IMR-90 (cell line): ENCODE measurements around the gene CPNE4. TPM values are rescaled to one million over a fixed set of nuclear protein-coding genes. Genes with fewer than 3 reads are reported as not detected.

Source experiments
- ATAC-seq: fragments of 200-7000 bp; cut with Tn5 transposase; 2 replicates; pipeline ENCODE4 v1.9.1; 2020; ENCODE audit warnings: low read depth, mild to moderate bottlenecking, moderate library complexity
- BruUV-seq: library from RNA; stranded (reverse); fragments of 400-500 nt; replicated peaks from 2 replicates; lab custom pipeline; 2021; lab: Mats Ljungman, UMichigan
- CTCF ChIA-PET: fragments of 300-600 bp; formaldehyde crosslinking; extraction: SDS; loops from one replicate; lab custom pipeline; 2021; ENCODE audit warnings: antibody characterized with exemption; lab: Yijun Ruan, JAX
- POLR2A ChIA-PET: fragments of 300-600 bp; sonication (Branson Sonifier 250); formaldehyde crosslinking; loops from one replicate; lab custom pipeline; 2022; ENCODE audit warnings: antibody characterized with exemption; ENCODE audit not compliant: unreplicated experiment; lab: Charles Lee
- DNase-seq: peaks from one replicate; pipeline ENCODE4 v3.0.0; 2013
- H2AFZ ChIP-seq: replicated peaks from 2 replicates; pipeline ENCODE3; 2013; ENCODE audit warnings: low read length, mild to moderate bottlenecking; ENCODE audit not compliant: poor library complexity
- H2AK5ac ChIP-seq: 2 replicates; pipeline ENCODE4 v1.6.1; 2013; ENCODE audit warnings: low read depth, low read length, inconsistent platforms
- H2AK9ac ChIP-seq: replicated peaks from 2 replicates; pipeline ENCODE3; 2013; ENCODE audit warnings: mild to moderate bottlenecking, low read depth, low read length, moderate library complexity; ENCODE audit not compliant: poor library complexity
- H2BK120ac ChIP-seq: 2 replicates; pipeline ENCODE4 v1.6.1; 2013; ENCODE audit warnings: low read depth, low read length, inconsistent platforms
- H2BK15ac ChIP-seq: 3 replicates; pipeline ENCODE4 v1.6.1; 2013; ENCODE audit warnings: low read depth, low read length, inconsistent platforms
- H2BK20ac ChIP-seq: 2 replicates; pipeline ENCODE4 v1.6.1; 2013; ENCODE audit warnings: low read depth, mild to moderate bottlenecking, inconsistent platforms, low read length, moderate library complexity
- H2BK5ac ChIP-seq: 2 replicates; pipeline ENCODE4 v1.6.1; 2013; ENCODE audit warnings: mild to moderate bottlenecking, low read depth, low read length, inconsistent platforms; ENCODE audit not compliant: poor library complexity, severe bottlenecking
- H3K14ac ChIP-seq: replicated peaks from 2 replicates; pipeline ENCODE4 v1.6.1; 2013; ENCODE audit warnings: low read depth, low read length, inconsistent platforms
- H3K18ac ChIP-seq: 2 replicates; pipeline ENCODE4 v1.6.1; 2013; ENCODE audit warnings: low read depth, low read length, control low read depth
- H3K23ac ChIP-seq: 2 replicates; pipeline ENCODE4 v1.6.1; 2013; ENCODE audit warnings: low read depth, low read length, inconsistent platforms
- H3K27ac ChIP-seq: 2 replicates; pipeline ENCODE4 v1.5.1; 2013; ENCODE audit warnings: mild to moderate bottlenecking, control low read depth, low read length; ENCODE audit not compliant: insufficient read depth
- H3K27me3 ChIP-seq: 2 replicates; pipeline ENCODE4 v1.6.1; 2013; ENCODE audit warnings: low read length; ENCODE audit not compliant: control insufficient read depth, insufficient read depth
- H3K36me3 ChIP-seq: 2 replicates; pipeline ENCODE4 v1.6.1; 2013; ENCODE audit warnings: low read length, mixed read lengths; ENCODE audit not compliant: control insufficient read depth, insufficient read depth
- H3K4ac ChIP-seq: 2 replicates; pipeline ENCODE4 v1.6.1; 2013; ENCODE audit warnings: low read depth, low read length, inconsistent platforms
- H3K4me1 ChIP-seq: 2 replicates; pipeline ENCODE4 v1.6.1; 2013; ENCODE audit warnings: low read length, mixed read lengths; ENCODE audit not compliant: control insufficient read depth, insufficient read depth
- H3K4me2 ChIP-seq: 2 replicates; pipeline ENCODE4 v1.6.1; 2013; ENCODE audit warnings: low read depth, mild to moderate bottlenecking, control low read depth, low read length, moderate library complexity
- H3K4me3 ChIP-seq: 2 replicates; pipeline ENCODE4 v1.5.1; 2013; ENCODE audit warnings: low read depth, mild to moderate bottlenecking, control low read depth, low read length, moderate library complexity; ENCODE audit not compliant: insufficient read depth
- H3K56ac ChIP-seq: 2 replicates; pipeline ENCODE4 v1.6.1; 2013; ENCODE audit warnings: low read length, inconsistent platforms; ENCODE audit not compliant: insufficient read depth; ENCODE audit errors: extremely low read depth
- H3K79me1 ChIP-seq, 2 experiments: 2 replicates each; pipeline ENCODE4 v1.6.1; 2013; ENCODE audit warnings: low read length in 2 of 2, inconsistent platforms in 1 of 2, low read depth in 1 of 2
- H3K9ac ChIP-seq: 2 replicates; pipeline ENCODE4 v1.6.1; 2013; ENCODE audit warnings: low read depth, low read length, control low read depth
- H3K9me1 ChIP-seq: 2 replicates; pipeline ENCODE4 v1.6.1; 2013; ENCODE audit warnings: low read length, inconsistent platforms; ENCODE audit not compliant: insufficient read depth
- H3K9me3 ChIP-seq: 2 replicates; pipeline ENCODE4 v1.6.1; 2013; ENCODE audit warnings: low read length; ENCODE audit not compliant: control insufficient read depth, insufficient read depth
- H4K20me1 ChIP-seq: 2 replicates; pipeline ENCODE4 v1.6.1; 2013; ENCODE audit warnings: low read length, inconsistent platforms; ENCODE audit not compliant: insufficient read depth
- H4K5ac ChIP-seq: 2 replicates; pipeline ENCODE4 v1.6.1; 2013; ENCODE audit warnings: mild to moderate bottlenecking, low read depth, low read length, control low read depth
- H4K8ac ChIP-seq, 2 experiments: 2 replicates each; pipeline ENCODE4 v1.6.1; 2013; ENCODE audit warnings: low read depth in 2 of 2, low read length in 2 of 2, control low read depth in 1 of 2, inconsistent platforms in 1 of 2
- H4K91ac ChIP-seq: 2 replicates; pipeline ENCODE4 v1.6.1; 2013; ENCODE audit warnings: low read depth, low read length, inconsistent platforms; ENCODE audit not compliant: insufficient read depth
- BHLHE40 ChIP-seq: fragments of 150-350 bp; IDR thresholded peaks from 2 replicates; pipeline ENCODE4 v1.6.1; 2016; ENCODE audit warnings: mild to moderate bottlenecking, low read depth, low read length
- CHD1 ChIP-seq: IDR thresholded peaks from 2 replicates; pipeline ENCODE4 v1.6.1; 2012; ENCODE audit warnings: low read depth, low read length, improper control_type of control experiment
- CTCF ChIP-seq: conservative IDR thresholded peaks from 2 replicates; pipeline ENCODE4 v1.5.1; 2012; ENCODE audit warnings: mild to moderate bottlenecking, low read depth, low read length, improper control_type of control experiment
- ELK1 ChIP-seq: fragments of 150-350 bp; IDR thresholded peaks from 2 replicates; pipeline ENCODE4 v1.6.1; 2016; ENCODE audit warnings: low read depth, mild to moderate bottlenecking, low read length, moderate library complexity, borderline replicate concordance
- FOS ChIP-seq: fragments of 150-350 bp; IDR thresholded peaks from 2 replicates; pipeline ENCODE4 v1.6.1; 2016; ENCODE audit warnings: low read depth, low read length
- MAFK ChIP-seq: IDR thresholded peaks from 2 replicates; pipeline ENCODE4 v1.6.1; 2012; ENCODE audit warnings: low read depth, low read length, improper control_type of control experiment
- RAD21 ChIP-seq: IDR thresholded peaks from 2 replicates; pipeline ENCODE4 v1.6.1; 2012; ENCODE audit warnings: low read length, improper control_type of control experiment
- RCOR1 ChIP-seq: IDR thresholded peaks from 2 replicates; pipeline ENCODE4 v1.6.1; 2012; ENCODE audit warnings: mild to moderate bottlenecking, low read length, improper control_type of control experiment; ENCODE audit not compliant: insufficient replicate concordance
- RFX5 ChIP-seq: IDR thresholded peaks from 2 replicates; pipeline ENCODE4 v1.8.0; 2012; ENCODE audit warnings: low read depth, mild to moderate bottlenecking, low read length, moderate library complexity
- USF2 ChIP-seq: fragments of 150-350 bp; IDR thresholded peaks from 2 replicates; pipeline ENCODE4 v1.6.1; 2017; ENCODE audit warnings: mild to moderate bottlenecking, antibody characterized with exemption, low read length, low read depth
- dilution Hi-C: fragments of 300-500 bp; cut with HindIII; formaldehyde crosslinking; loops from one replicate; pipeline ENCODE4 v1.14.3; 2018; ENCODE audit warnings: low sequenced_read_pairs; ENCODE audit not compliant: unreplicated experiment
- in situ Hi-C: fragments of 300-500 bp; cut with MboI; formaldehyde crosslinking; loops from 3 replicates; pipeline ENCODE4 v1.14.3; 2019; ENCODE audit warnings: low sequenced_read_pairs, inconsistent platforms, mixed read lengths
- intact Hi-C: fragments of 100-400 bp; cut with micrococcal nuclease; formaldehyde crosslinking; loops from 2 replicates; pipeline ENCODE4 v1.10.0; 2022
- polyA plus RNA-seq, 3 experiments: library from polyadenylated mRNA; depleted of rRNA; stranded (reverse); fragments of >200 nt; gene quantifications; 2 replicates each; pipeline ENCODE4 v1.2.3, GENCODE V29; 2012; ENCODE audit warnings: low replicate concordance in 1 of 3
- total RNA-seq: library from RNA; depleted of rRNA; stranded (reverse); fragments of >200 nt; gene quantifications from 2 replicates; pipeline ENCODE4 v1.2.3, GENCODE V29; 2012

CPNE4 gene
- total and polyA plus RNA-seq, 2 of the 4 experiments (the other 2 are of a cell fraction) = not detected

- H3K4ac ChIP-seq = no peak overlapping the region
- no peak overlapping the region for H3K27ac ChIP-seq
- dilution Hi-C loops = no loop called here
- intact Hi-C loops = no loop called here
- no peak overlapping the region for H3K9ac ChIP-seq
- BruUV-seq = no TSS peak
- H3K9me3 ChIP-seq = no peaks in the 10 kb centered on the region
- no peaks in the 10 kb centered on the region for H3K36me3 ChIP-seq
- H3K18ac ChIP-seq = no peak overlapping the region
- no peak overlapping the region for H3K14ac ChIP-seq
- ChIA-PET POLR2A (no interaction called here), CTCF (no interaction called here)
- no peak overlapping the region for H3K56ac ChIP-seq
- H3K23ac ChIP-seq = no peak overlapping the region
- H4K5ac ChIP-seq = no peak overlapping the region
- H2BK20ac ChIP-seq = no peak overlapping the region
- TF ChIP-seq FOS (no peak), MAFK (no peak), USF2 (no peak), RCOR1 (no peak), RFX5 (no peak), ELK1 (no peak), CTCF (no peak), CHD1 (no peak), BHLHE40 (no peak), RAD21 (no peak)
- H2BK120ac ChIP-seq = no peak overlapping the region
- H2AFZ ChIP-seq = no peak overlapping the region
- in situ Hi-C loops = no loop called here
- H2AK5ac ChIP-seq = no peak overlapping the region
- ATAC-seq (no peak), DNase-seq (no peak)
- peaks cover 2% of the 10 kb centered on the region; the same call in 1 of the 2 replicates for H3K4me1 ChIP-seq
- no peak overlapping the region for H3K4me3 ChIP-seq
- no peak overlapping the region for H2BK15ac ChIP-seq
- H4K20me1 ChIP-seq = no peaks in the 10 kb centered on the region
- H2BK5ac ChIP-seq = no peak overlapping the region
- H3K27me3 ChIP-seq = no peaks in the 10 kb centered on the region
- H4K91ac ChIP-seq = no peak overlapping the region
- no peaks in the 10 kb centered on the region; the same call in 1 of the 2 replicates for H3K9me1 ChIP-seq
- no peak overlapping the region for H2AK9ac ChIP-seq
- no peaks in the 10 kb centered on the region for H3K79me1 ChIP-seq
- no peak overlapping the region for H4K8ac ChIP-seq
- no peak overlapping the region for H3K4me2 ChIP-seq
These were observed 488.4 kb downstream of the CPNE4 start for GRCh38 chr3:131546441-131546840.
